ENCODE results near the gene C8G. TPM values are rescaled to one million over a fixed set of nuclear protein-coding genes. Genes with fewer than 3 reads are reported as not detected.
A peak's percentile ranks its signal among the peaks of the same experiment; 100 is the strongest.

Gene C8G
- total and polyA plus RNA-seq, 2 of the 13 experiments (the other 11 are each of a cell fraction or from before 2014, with no cell fraction given), result 4.9 to 12.8 TPM

GRCh38 chr9:136990242-136990911 lies 45.3 kb downstream of the C8G start (continued):
- TF ChIP-seq TRAFD1 (CRISPR knock-in tag; IDR thresholded peaks at IDR 0.05; ENCODE audit: borderline replicate concordance) (no peak), TBX3 (IDR thresholded peaks at IDR 0.05; ENCODE audit: borderline replicate concordance) (no peak), ZNF280D (CRISPR knock-in tag; IDR thresholded peaks at IDR 0.05) (peak; percentile 42; the same call in 1 of the 2 replicates), ZBTB42 (CRISPR knock-in tag; IDR thresholded peaks at IDR 0.05) (no peak), YEATS2 (CRISPR knock-in tag; IDR thresholded peaks at IDR 0.05; ENCODE audit: borderline replicate concordance) (no peak), NFATC3 (CRISPR knock-in tag; IDR thresholded peaks at IDR 0.05) (no peak), ZNF281 (CRISPR knock-in tag; IDR thresholded peaks at IDR 0.05; ENCODE audit: borderline replicate concordance) (peak; percentile 40; the same call in 1 of the 2 replicates), KDM6A (CRISPR knock-in tag; IDR thresholded peaks at IDR 0.05; ENCODE audit: low read depth) (no peak), ZNF24 (IDR thresholded peaks at IDR 0.05) (peak; percentile 78; the same call in 1 of the 2 replicates), ZNF619 (CRISPR knock-in tag; IDR thresholded peaks at IDR 0.05) (no peak), TFAP4 (IDR thresholded peaks at IDR 0.05; ENCODE audit: borderline replicate concordance, low read depth) (no peak), KLF9 (CRISPR knock-in tag; IDR thresholded peaks at IDR 0.05; ENCODE audit: low read depth) (no peak), FOXM1 (CRISPR knock-in tag; IDR thresholded peaks at IDR 0.05) (no peak), ZSCAN20 (CRISPR knock-in tag; IDR thresholded peaks at IDR 0.05; ENCODE audit: borderline replicate concordance) (no peak), SRY (CRISPR knock-in tag; IDR thresholded peaks at IDR 0.05) (no peak)
- TF ChIP-seq, protein P1, sequence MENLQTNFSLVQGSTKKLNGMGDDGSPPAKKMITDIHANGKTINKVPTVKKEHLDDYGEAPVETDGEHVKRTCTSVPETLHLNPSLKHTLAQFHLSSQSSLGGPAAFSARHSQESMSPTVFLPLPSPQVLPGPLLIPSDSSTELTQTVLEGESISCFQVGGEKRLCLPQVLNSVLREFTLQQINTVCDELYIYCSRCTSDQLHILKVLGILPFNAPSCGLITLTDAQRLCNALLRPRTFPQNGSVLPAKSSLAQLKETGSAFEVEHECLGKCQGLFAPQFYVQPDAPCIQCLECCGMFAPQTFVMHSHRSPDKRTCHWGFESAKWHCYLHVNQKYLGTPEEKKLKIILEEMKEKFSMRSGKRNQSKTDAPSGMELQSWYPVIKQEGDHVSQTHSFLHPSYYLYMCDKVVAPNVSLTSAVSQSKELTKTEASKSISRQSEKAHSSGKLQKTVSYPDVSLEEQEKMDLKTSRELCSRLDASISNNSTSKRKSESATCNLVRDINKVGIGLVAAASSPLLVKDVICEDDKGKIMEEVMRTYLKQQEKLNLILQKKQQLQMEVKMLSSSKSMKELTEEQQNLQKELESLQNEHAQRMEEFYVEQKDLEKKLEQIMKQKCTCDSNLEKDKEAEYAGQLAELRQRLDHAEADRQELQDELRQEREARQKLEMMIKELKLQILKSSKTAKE (CRISPR knock-in tag; IDR thresholded peaks at IDR 0.05; ENCODE audit: borderline replicate concordance), result peak; percentile 49; the same call in 1 of the 2 replicates
